Measurements from ENCODE around the gene CREG2.

Gene CREG2

DNA sequence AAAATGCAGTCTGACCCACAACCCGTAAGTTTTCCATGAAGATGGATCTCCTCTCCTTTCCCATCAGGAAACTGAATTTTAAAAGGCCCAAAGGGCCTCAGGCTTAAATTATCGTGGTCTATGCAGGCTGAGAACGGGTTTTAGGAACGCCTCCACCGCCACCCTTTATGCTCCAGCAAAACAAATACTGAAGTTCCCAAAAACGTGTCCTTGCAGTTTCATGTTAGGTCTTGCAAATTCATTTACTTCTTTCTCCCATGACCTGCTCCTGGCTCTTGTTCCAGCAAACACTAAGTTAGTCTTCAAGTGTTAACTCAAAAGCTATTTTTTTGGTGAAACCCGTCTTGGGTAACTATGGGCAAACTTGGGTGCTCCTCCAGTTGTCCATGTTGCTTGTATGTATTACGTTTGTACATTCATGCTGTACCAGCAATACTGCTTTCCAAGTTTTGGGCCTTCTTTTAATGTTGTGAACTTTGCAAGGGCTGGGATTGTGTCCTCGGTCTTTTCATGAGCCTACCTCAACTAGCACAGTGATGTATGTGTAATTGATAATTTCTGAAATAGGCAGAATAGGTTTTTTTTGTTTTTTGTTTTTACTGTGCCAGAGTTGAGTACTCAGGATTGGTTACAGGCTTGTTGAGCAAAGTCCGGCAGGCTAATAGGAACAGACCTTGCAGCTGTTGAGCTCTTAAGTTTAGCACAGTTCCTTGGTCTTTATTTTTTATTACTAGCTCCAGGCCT, 77.0 kb downstream of the CREG2 start:
- no peak overlapping the region for H2AFZ ChIP-seq (ENCODE audit: low read depth, low read length)
- H3K4me2 ChIP-seq (ENCODE audit: low read length): no peak overlapping the region
- H3K9ac ChIP-seq (ENCODE audit: low read length): no peak overlapping the region
- no peaks in the 10 kb centered on the region for H3K9me3 ChIP-seq (ENCODE audit: insufficient read depth, low read length)
- H3K36me3 ChIP-seq (replicated peaks; ENCODE audit: low read depth, low read length): no peaks in the 10 kb centered on the region
- 0 out of 2 replicates have a peak, but pooled peaks cover 2% of the 10 kb centered on the region for H3K27me3 ChIP-seq (ENCODE audit: low read depth, low read length)
- H3K4me1 ChIP-seq (ENCODE audit: low read length): peaks cover 26% of the 10 kb centered on the region
- no peak overlapping the region for H3K27ac ChIP-seq (ENCODE audit: low read length)
- H3K4me3 ChIP-seq (ENCODE audit: low read length): no peak overlapping the region
- no peaks in the 10 kb centered on the region for H3K79me2 ChIP-seq (ENCODE audit: low read length)
- no peaks in the 10 kb centered on the region for H4K20me1 ChIP-seq (ENCODE audit: insufficient read depth, low read length)
- TF ChIP-seq CTCF (IDR thresholded peaks at IDR 0.05; ENCODE audit: low read depth, low read length): no peak
- TF ChIP-seq EZH2phosphoT487 (IDR thresholded peaks at IDR 0.05; ENCODE audit: low read depth): no peak

GRCh38 chr2:101308432-101309210, 78.7 kb downstream of the CREG2 start, which contains the start of gene RNF149:
TSS of gene RNF149 (minus strand) at chr2:101308701. CDS start at chr2:101308588, 113 bp downstream.
- H4K20me1 ChIP-seq (ENCODE audit: insufficient read depth, low read length): no peaks in the 10 kb centered on the region
- H3K9me3 ChIP-seq (ENCODE audit: insufficient read depth, low read length): no peaks in the 10 kb centered on the region
- no peak for TF ChIP-seq EZH2phosphoT487 (IDR thresholded peaks at IDR 0.05; ENCODE audit: low read depth)
- TF ChIP-seq CTCF (IDR thresholded peaks at IDR 0.05; ENCODE audit: low read depth, low read length): no peak
- no peaks in the 10 kb centered on the region for H3K36me3 ChIP-seq (replicated peaks; ENCODE audit: low read depth, low read length)
- no peak within 1 kb of the TSS for H3K27ac ChIP-seq (ENCODE audit: low read length)
- H3K9ac ChIP-seq (ENCODE audit: low read length): no peak within 1 kb of the TSS
- peak within 1 kb of the TSS; percentile 74; the same call in 1 of the 2 replicates for H3K4me2 ChIP-seq (ENCODE audit: low read length)
- peaks cover 26% of the 10 kb centered on the region for H3K4me1 ChIP-seq (ENCODE audit: low read length)
- H3K79me2 ChIP-seq (ENCODE audit: low read length): no peaks in the 10 kb centered on the region
- 0 out of 2 replicates have a peak, but pooled peaks cover 3% of the 10 kb centered on the region for H3K27me3 ChIP-seq (ENCODE audit: low read depth, low read length)
- no peak within 1 kb of the TSS for H3K4me3 ChIP-seq (ENCODE audit: low read length)
- H2AFZ ChIP-seq (ENCODE audit: low read depth, low read length): no peak within 1 kb of the TSS

DNA sequence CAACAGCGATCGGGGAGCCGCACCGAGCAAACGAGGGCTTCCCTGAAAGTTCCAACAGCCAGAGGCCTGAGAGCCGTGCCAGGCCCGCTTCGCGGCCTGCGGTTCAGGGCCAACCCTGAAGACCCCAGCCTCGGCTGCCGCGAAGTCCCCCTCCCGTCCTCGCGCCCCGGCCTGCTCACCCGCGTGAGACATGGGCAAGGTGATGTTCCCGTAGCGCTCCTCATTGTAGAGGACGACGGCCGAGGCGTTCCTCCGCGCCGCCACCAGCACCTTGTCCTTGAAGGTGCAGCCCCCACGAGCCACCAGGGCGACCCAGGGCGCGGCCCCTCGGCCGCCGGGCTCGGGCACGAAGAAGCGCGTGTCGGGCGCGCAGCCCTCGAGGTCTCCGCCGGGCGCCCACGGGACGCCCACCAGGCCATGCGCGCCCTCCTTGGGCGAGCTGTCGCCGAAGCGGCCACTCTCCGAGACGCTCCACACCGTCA, 79.3 kb downstream of the CREG2 start:
- Histone ChIP-seq H3K4me1 (ENCODE audit: low read length) (peaks cover 26% of the 10 kb centered on the region), H3K9ac (ENCODE audit: low read length) (no peak overlapping the region), H3K9me3 (ENCODE audit: insufficient read depth, low read length) (no peaks in the 10 kb centered on the region), H3K79me2 (ENCODE audit: low read length) (no peaks in the 10 kb centered on the region), H3K4me3 (ENCODE audit: low read length) (no peak overlapping the region), H3K27ac (ENCODE audit: low read length) (no peak overlapping the region), H3K4me2 (ENCODE audit: low read length) (no peak overlapping the region), H3K36me3 (replicated peaks; ENCODE audit: low read depth, low read length) (no peaks in the 10 kb centered on the region), H3K27me3 (ENCODE audit: low read depth, low read length) (0 out of 2 replicates have a peak, but pooled peaks cover 3% of the 10 kb centered on the region), H4K20me1 (ENCODE audit: insufficient read depth, low read length) (no peaks in the 10 kb centered on the region), H2AFZ (ENCODE audit: low read depth, low read length) (no peak overlapping the region)
- TF ChIP-seq EZH2phosphoT487 (IDR thresholded peaks at IDR 0.05; ENCODE audit: low read depth) (no peak), CTCF (IDR thresholded peaks at IDR 0.05; ENCODE audit: low read depth, low read length) (no peak)

- no peaks in the 10 kb centered on the region for H3K79me2 ChIP-seq (ENCODE audit: low read length)
- H3K9me3 ChIP-seq (ENCODE audit: insufficient read depth, low read length): no peaks in the 10 kb centered on the region
- H3K36me3 ChIP-seq (replicated peaks; ENCODE audit: low read depth, low read length): no peaks in the 10 kb centered on the region
- peak overlapping the region; percentile 60 for H3K4me3 ChIP-seq (ENCODE audit: low read length)
- 0 out of 2 replicates have a peak, but pooled peaks cover 3% of the 10 kb centered on the region for H3K27me3 ChIP-seq (ENCODE audit: low read depth, low read length)
- no peak for TF ChIP-seq CTCF (IDR thresholded peaks at IDR 0.05; ENCODE audit: low read depth, low read length)
- no peak for TF ChIP-seq EZH2phosphoT487 (IDR thresholded peaks at IDR 0.05; ENCODE audit: low read depth)
- H3K27ac ChIP-seq (ENCODE audit: low read length): peak overlapping the region; percentile 77
- 0 out of 2 replicates have a peak overlapping the region, but pooled peaks have one; percentile 55 for H2AFZ ChIP-seq (ENCODE audit: low read depth, low read length)
- peak overlapping the region; percentile 74 for H3K4me2 ChIP-seq (ENCODE audit: low read length)
- no peaks in the 10 kb centered on the region for H4K20me1 ChIP-seq (ENCODE audit: insufficient read depth, low read length)
- H3K9ac ChIP-seq (ENCODE audit: low read length): peak overlapping the region; percentile 29; the same call in 1 of the 2 replicates
- peaks cover 26% of the 10 kb centered on the region for H3K4me1 ChIP-seq (ENCODE audit: low read length)
Observed at GRCh38 chr2:101307503-101307902, 79.8 kb downstream of the CREG2 start.
